Calu3 (cell line): ENCODE data around the gene ANKS1A. TPM values are rescaled to one million over a fixed set of nuclear protein-coding genes. Genes with fewer than 3 reads are reported as not detected.

Experiments used
- BruUV-seq: library from RNA; stranded (reverse); fragments of 400-500 nt; replicated peaks from 2 replicates; lab custom pipeline; 2021; lab: Mats Ljungman, UMichigan
- CTCF ChIA-PET: fragments of 300-600 bp; sonication (Branson Sonifier 250); formaldehyde crosslinking; loops from one replicate; lab custom pipeline; 2022; ENCODE audit warnings: antibody characterized with exemption; lab: Charles Lee
- DNase-seq: peaks from one replicate; pipeline ENCODE4 v3.0.0; 2022
- H3K27ac Mint-ChIP-seq: one replicate; pipeline ENCODE4 v1.8.0; 2022; ENCODE audit warnings: mixed read lengths; ENCODE audit not compliant: unreplicated experiment
- H3K27me3 Mint-ChIP-seq: one replicate; pipeline ENCODE4 v1.8.0; 2022; ENCODE audit warnings: mixed read lengths; ENCODE audit not compliant: unreplicated experiment
- H3K36me3 Mint-ChIP-seq: one replicate; pipeline ENCODE4 v1.8.0; 2022; ENCODE audit warnings: mild to moderate bottlenecking, moderate library complexity, mixed read lengths; ENCODE audit not compliant: insufficient read depth, unreplicated experiment
- H3K4me1 Mint-ChIP-seq: one replicate; pipeline ENCODE4 v1.8.0; 2022; ENCODE audit warnings: mild to moderate bottlenecking, low read depth, mixed read lengths; ENCODE audit not compliant: unreplicated experiment
- H3K4me3 Mint-ChIP-seq: one replicate; pipeline ENCODE4 v1.8.0; 2022; ENCODE audit warnings: mild to moderate bottlenecking, low read depth, moderate library complexity, mixed read lengths; ENCODE audit not compliant: unreplicated experiment
- H3K9me3 Mint-ChIP-seq: one replicate; pipeline ENCODE4 v1.8.0; 2022; ENCODE audit warnings: low read depth, mixed read lengths; ENCODE audit not compliant: unreplicated experiment
- intact Hi-C: fragments of 100-400 bp; cut with micrococcal nuclease; formaldehyde crosslinking; loops from one replicate; pipeline ENCODE4 v1.10.0; 2022; ENCODE audit not compliant: unreplicated experiment
- total RNA-seq: library from RNA; stranded (reverse); gene quantifications from 2 replicates; pipeline ENCODE4 v1.2.3, GENCODE V29; 2022
- TF ChIP-seq, protein P1 (sequence below): fragments of 200-600 bp; IDR thresholded peaks from one replicate; pipeline ENCODE4 v1.8.0; 2022; ENCODE audit warnings: antibody characterized with exemption; ENCODE audit not compliant: unreplicated experiment

Gene ANKS1A
- total RNA-seq, 1 experiment from 2014 or later, result 60.3 TPM

DNA sequence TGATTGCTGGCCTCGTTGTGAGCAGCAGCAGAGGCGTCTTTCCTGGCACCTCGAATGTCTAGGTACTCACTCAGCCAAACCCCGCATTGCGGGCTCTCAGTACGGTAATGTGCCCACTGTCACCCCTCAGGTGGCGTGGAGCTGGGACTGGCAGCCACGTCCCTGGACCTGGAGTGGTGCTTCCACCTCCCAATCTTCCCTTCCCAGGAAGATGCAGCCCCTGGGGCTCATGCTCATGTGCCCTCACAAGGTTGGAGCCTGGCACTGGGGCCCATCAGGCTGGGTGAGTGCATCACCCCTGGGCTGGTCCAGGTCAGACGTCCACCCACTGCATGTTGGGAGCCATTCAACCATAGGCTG is 176.4 kb downstream of the ANKS1A start:
- no peaks in the 10 kb centered on the region for H3K9me3 Mint-ChIP-seq

DNA sequence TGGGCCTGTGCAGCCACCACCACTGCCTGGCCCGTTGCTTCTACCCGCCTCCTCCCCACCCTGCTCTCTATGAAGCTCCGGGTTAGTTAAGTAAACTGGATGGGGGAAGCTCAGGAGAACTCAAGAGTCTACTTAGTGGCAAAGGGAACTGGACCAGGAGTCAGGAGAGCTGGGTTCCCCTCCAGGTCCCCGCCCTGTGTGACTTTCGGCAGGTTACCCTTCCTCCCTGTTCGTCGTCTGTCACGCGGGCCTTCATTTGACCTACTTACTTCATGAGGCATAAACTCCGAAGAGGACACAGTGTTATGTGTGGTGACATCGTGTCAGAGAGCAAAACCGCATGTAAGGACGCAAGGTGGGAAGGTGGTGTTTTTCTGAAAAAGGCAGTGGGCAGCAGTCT is 176.8 kb downstream of the ANKS1A start:
- Mint-ChIP-seq H3K27ac (no peak overlapping the region), H3K4me1 (peaks cover 4% of the 10 kb centered on the region), H3K4me3 (no peak overlapping the region), H3K9me3 (no peaks in the 10 kb centered on the region), H3K27me3 (no peaks in the 10 kb centered on the region), H3K36me3 (peaks cover 13% of the 10 kb centered on the region)
- CTCF ChIA-PET, result no interaction called here
- no peak for DNase-seq
- BruUV-seq, result no TSS peak
- TF ChIP-seq, protein P1, sequence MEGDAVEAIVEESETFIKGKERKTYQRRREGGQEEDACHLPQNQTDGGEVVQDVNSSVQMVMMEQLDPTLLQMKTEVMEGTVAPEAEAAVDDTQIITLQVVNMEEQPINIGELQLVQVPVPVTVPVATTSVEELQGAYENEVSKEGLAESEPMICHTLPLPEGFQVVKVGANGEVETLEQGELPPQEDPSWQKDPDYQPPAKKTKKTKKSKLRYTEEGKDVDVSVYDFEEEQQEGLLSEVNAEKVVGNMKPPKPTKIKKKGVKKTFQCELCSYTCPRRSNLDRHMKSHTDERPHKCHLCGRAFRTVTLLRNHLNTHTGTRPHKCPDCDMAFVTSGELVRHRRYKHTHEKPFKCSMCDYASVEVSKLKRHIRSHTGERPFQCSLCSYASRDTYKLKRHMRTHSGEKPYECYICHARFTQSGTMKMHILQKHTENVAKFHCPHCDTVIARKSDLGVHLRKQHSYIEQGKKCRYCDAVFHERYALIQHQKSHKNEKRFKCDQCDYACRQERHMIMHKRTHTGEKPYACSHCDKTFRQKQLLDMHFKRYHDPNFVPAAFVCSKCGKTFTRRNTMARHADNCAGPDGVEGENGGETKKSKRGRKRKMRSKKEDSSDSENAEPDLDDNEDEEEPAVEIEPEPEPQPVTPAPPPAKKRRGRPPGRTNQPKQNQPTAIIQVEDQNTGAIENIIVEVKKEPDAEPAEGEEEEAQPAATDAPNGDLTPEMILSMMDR, result no peak
- intact Hi-C loops, result no loop called here

More for the DNA sequence above, 176.4 kb downstream of the ANKS1A start:
- Mint-ChIP-seq H3K27ac (no peak overlapping the region), H3K36me3 (peaks cover 9% of the 10 kb centered on the region), H3K4me3 (no peak overlapping the region), H3K27me3 (no peaks in the 10 kb centered on the region), H3K4me1 (no peaks in the 10 kb centered on the region)
- intact Hi-C loops, result no loop called here
- TF ChIP-seq, protein P1, result no peak
- CTCF ChIA-PET, result no interaction called here
- BruUV-seq, result no TSS peak
- no peak for DNase-seq

DNA sequence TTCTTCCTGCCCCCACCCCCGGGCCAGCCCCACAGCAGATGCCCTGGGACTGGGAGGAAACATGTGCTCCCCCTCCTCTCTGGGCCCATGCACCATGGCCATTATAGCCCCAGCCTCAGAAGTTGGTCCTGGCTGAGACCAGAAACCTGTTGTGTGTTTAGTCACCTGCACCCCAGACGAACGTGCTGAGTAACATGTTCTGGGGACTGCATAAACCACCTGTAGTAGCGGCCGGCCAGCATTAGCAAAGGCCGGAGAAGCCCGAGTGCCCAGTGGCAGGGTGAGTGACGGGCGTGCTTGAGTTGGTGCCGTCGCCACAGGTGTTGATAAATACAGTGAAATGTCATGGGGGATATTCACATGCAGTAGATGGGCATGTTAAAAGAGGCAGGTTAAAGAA is 178.2 kb downstream of the ANKS1A start:
- no peaks in the 10 kb centered on the region for H3K9me3 Mint-ChIP-seq
- H3K27ac Mint-ChIP-seq, result no peak overlapping the region
- TF ChIP-seq, protein P1, result no peak
- DNase-seq, result no peak
- intact Hi-C loops, result no loop called here
- no TSS peak for BruUV-seq
- CTCF ChIA-PET, result interaction anchor here (0.6 kb wide), 1 partner anchor 1437 kb away, joined by 3 read pairs; no protein-coding TSS in a partner anchor
- H3K4me1 Mint-ChIP-seq, result peaks cover 10% of the 10 kb centered on the region
- H3K27me3 Mint-ChIP-seq, result no peaks in the 10 kb centered on the region
- H3K36me3 Mint-ChIP-seq, result peaks cover 15% of the 10 kb centered on the region
- H3K4me3 Mint-ChIP-seq, result no peak overlapping the region

DNA sequence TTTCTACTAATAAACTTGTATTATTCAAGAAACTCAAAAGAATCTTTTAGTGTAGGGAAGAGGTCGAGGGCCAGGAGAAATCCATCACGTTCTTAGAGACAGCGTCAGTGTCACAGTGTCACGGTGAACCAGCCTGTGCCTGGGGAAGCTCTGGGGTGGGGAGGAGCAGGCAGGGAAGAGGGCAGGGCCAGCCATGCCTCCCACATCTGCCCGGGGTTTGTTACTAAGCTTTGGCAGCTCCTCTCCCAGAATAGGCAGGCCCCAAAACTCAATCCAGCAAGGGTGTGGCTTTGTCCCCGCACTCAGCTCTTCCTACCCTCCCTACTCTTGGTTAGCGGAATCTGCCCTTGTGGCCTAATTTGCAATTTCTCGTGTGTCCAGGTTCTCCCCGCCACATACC is 179.2 kb downstream of the ANKS1A start:
- intact Hi-C loops, result no loop called here
- no TSS peak for BruUV-seq
- Mint-ChIP-seq H3K36me3 (peaks cover 21% of the 10 kb centered on the region), H3K9me3 (no peaks in the 10 kb centered on the region), H3K27me3 (no peaks in the 10 kb centered on the region), H3K4me3 (no peak overlapping the region), H3K4me1 (peaks cover 10% of the 10 kb centered on the region), H3K27ac (no peak overlapping the region)
- DNase-seq, result no peak
- TF ChIP-seq, protein P1, result no peak
- CTCF ChIA-PET, result interaction anchor here (0.7 kb wide), 1 partner anchor 1187 kb away, joined by 6 read pairs; no protein-coding TSS in a partner anchor
